Measurements from ENCODE around the gene SFXN2.

DNA sequence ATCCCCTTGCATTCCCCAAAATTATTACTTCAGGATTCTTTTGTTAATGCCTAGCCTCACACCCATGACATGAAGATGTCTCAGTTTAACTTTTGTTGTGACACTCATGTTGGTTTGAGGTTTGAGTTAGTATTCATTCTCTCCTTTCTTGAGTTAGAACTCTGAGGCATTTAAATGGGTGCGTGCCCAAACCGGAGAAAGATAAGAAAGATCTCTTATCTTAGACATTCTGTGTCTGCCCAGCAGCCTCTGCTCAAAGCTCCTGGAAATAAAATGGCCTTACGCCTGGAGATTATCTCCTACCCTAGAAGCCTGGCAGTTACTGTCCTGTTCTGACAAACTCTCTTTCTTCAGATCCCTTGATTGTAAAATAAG is 55.7 kb downstream of the SFXN2 start:
- TF ChIP-seq, protein P1, sequence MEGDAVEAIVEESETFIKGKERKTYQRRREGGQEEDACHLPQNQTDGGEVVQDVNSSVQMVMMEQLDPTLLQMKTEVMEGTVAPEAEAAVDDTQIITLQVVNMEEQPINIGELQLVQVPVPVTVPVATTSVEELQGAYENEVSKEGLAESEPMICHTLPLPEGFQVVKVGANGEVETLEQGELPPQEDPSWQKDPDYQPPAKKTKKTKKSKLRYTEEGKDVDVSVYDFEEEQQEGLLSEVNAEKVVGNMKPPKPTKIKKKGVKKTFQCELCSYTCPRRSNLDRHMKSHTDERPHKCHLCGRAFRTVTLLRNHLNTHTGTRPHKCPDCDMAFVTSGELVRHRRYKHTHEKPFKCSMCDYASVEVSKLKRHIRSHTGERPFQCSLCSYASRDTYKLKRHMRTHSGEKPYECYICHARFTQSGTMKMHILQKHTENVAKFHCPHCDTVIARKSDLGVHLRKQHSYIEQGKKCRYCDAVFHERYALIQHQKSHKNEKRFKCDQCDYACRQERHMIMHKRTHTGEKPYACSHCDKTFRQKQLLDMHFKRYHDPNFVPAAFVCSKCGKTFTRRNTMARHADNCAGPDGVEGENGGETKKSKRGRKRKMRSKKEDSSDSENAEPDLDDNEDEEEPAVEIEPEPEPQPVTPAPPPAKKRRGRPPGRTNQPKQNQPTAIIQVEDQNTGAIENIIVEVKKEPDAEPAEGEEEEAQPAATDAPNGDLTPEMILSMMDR (IDR thresholded peaks at IDR 0.05), result no peak
- TF ChIP-seq POLR2A (IDR thresholded peaks at IDR 0.05) (no peak), EP300 (IDR thresholded peaks at IDR 0.05) (no peak), POLR2AphosphoS5 (IDR thresholded peaks at IDR 0.05) (no peak)

Data from sigmoid colon (tissue), 4 donors.